Progenitor cell of endocrine pancreas (in vitro differentiated cells): Measurements from ENCODE around the gene XCL1. TPM values are rescaled to one million over a fixed set of nuclear protein-coding genes. Genes with fewer than 3 reads are reported as not detected.
"Not testable (repeated sequence)": the region's sequence is repeated elsewhere in the genome, so short reads cannot be mapped to it uniquely, and the experiment has no call there.

Experiments
- DNase-seq: peaks from one replicate; pipeline ENCODE4 v3.0.0; 2021; ENCODE audit warnings: low spot score; ENCODE audit not compliant: unreplicated experiment
- H3K27ac Mint-ChIP-seq: 2 replicates; pipeline ENCODE4 v1.8.0; 2021; ENCODE audit warnings: mild to moderate bottlenecking, moderate library complexity, mixed read lengths
- H3K27me3 Mint-ChIP-seq: 2 replicates; pipeline ENCODE4 v1.8.0; 2021; ENCODE audit warnings: mixed read lengths
- H3K36me3 Mint-ChIP-seq: 2 replicates; pipeline ENCODE4 v1.8.0; 2022; ENCODE audit warnings: mixed read lengths; ENCODE audit not compliant: insufficient read depth
- H3K4me1 Mint-ChIP-seq: 2 replicates; pipeline ENCODE4 v1.8.0; 2021; ENCODE audit warnings: low read depth, mixed read lengths
- H3K4me3 Mint-ChIP-seq: 2 replicates; pipeline ENCODE4 v1.8.0; 2021; ENCODE audit warnings: low read depth, mild to moderate bottlenecking, moderate library complexity, mixed read lengths
- H3K9me3 Mint-ChIP-seq: 2 replicates; pipeline ENCODE4 v1.8.0; 2021; ENCODE audit warnings: low read depth, mixed read lengths
- CTCF ChIP-seq: fragments of 200-600 bp; sonication (generic); IDR thresholded peaks from one replicate; pipeline ENCODE4 v1.5.0; 2021; ENCODE audit warnings: antibody characterized with exemption, mild to moderate bottlenecking; ENCODE audit not compliant: unreplicated experiment
- total RNA-seq: library from RNA; stranded (reverse); gene quantifications from 2 replicates; pipeline ENCODE4 v1.2.1, GENCODE V29; 2021

Gene XCL1
- total RNA-seq, 1 donor from 2014 or later: 0.91 TPM

- H3K4me1 Mint-ChIP-seq, H3K4me3 Mint-ChIP-seq, H3K27ac Mint-ChIP-seq, DNase-seq, H3K27me3 Mint-ChIP-seq, H3K36me3 Mint-ChIP-seq: not testable (repeated sequence)
- peak; percentile 60 for TF ChIP-seq CTCF
- H3K9me3 Mint-ChIP-seq: peaks cover 17% of the 10 kb centered on the region
These were observed 30.5 kb upstream of the XCL1 start for GRCh38 chr1:168545678-168546552.

GRCh38 chr1:168546553-168546895 lies 29.9 kb upstream of the XCL1 start:
- H3K4me1 Mint-ChIP-seq, H3K4me3 Mint-ChIP-seq, DNase-seq, H3K27ac Mint-ChIP-seq, H3K27me3 Mint-ChIP-seq, H3K36me3 Mint-ChIP-seq: not testable (repeated sequence)
- H3K9me3 Mint-ChIP-seq: peaks cover 17% of the 10 kb centered on the region

GRCh38 chr1:168550971-168551370 lies 25.4 kb upstream of the XCL1 start:
- Mint-ChIP-seq H3K27ac (no peak overlapping the region), H3K9me3 (peaks cover 17% of the 10 kb centered on the region), H3K4me1 (peaks cover 16% of the 10 kb centered on the region), H3K4me3 (no peak overlapping the region), H3K27me3 (no peaks in the 10 kb centered on the region), H3K36me3 (peaks cover 5% of the 10 kb centered on the region)
- DNase-seq: no peak
- no peak for TF ChIP-seq CTCF

GRCh38 chr1:168551688-168552087 lies 24.7 kb upstream of the XCL1 start:
- Mint-ChIP-seq H3K27ac (no peak overlapping the region), H3K4me1 (peaks cover 16% of the 10 kb centered on the region), H3K9me3 (peaks cover 10% of the 10 kb centered on the region), H3K27me3 (no peaks in the 10 kb centered on the region), H3K36me3 (peaks cover 5% of the 10 kb centered on the region), H3K4me3 (no peak overlapping the region)
- TF ChIP-seq CTCF: no peak
- no peak for DNase-seq

- Mint-ChIP-seq H3K36me3 (peaks cover 2% of the 10 kb centered on the region), H3K27ac (no peak overlapping the region), H3K27me3 (no peaks in the 10 kb centered on the region), H3K4me3 (no peak overlapping the region), H3K4me1 (peaks cover 18% of the 10 kb centered on the region), H3K9me3 (peaks cover 6% of the 10 kb centered on the region)
- TF ChIP-seq CTCF: no peak
- DNase-seq: no peak
These were observed 23.4 kb upstream of the XCL1 start for GRCh38 chr1:168552961-168553360.
